GM06990 (cell line): ENCODE data around the gene ZCCHC4.
A peak's percentile ranks its signal among the peaks of the same experiment; 100 is the strongest.
"Not testable (repeated sequence)": the region's sequence is repeated elsewhere in the genome, so short reads cannot be mapped to it uniquely, and the experiment has no call there.

Source experiments
- DNase-seq: peaks from one replicate; pipeline ENCODE4 v3.0.0-alpha.2; 2011; ENCODE audit not compliant: insufficient read length; ENCODE audit errors: extremely low read depth
- H3K27me3 ChIP-seq: replicated peaks from 2 replicates; pipeline ENCODE4 v1.6.0; 2011; ENCODE audit warnings: low read length; ENCODE audit not compliant: control insufficient read depth, insufficient read depth
- H3K36me3 ChIP-seq: 2 replicates; pipeline ENCODE4 v1.5.1; 2011; ENCODE audit warnings: low read length; ENCODE audit not compliant: control insufficient read depth, insufficient read depth
- H3K4me3 ChIP-seq: replicated peaks from 2 replicates; pipeline ENCODE4 v1.5.1; 2011; ENCODE audit warnings: low read depth, mild to moderate bottlenecking, control low read depth, low read length
- TF ChIP-seq, protein P1 (sequence below): IDR thresholded peaks from 2 replicates; pipeline ENCODE4 v1.5.1; 2011; ENCODE audit warnings: low read length, control low read depth, mild to moderate bottlenecking, inconsistent platforms; ENCODE audit not compliant: insufficient read depth, poor library complexity, severe bottlenecking

Gene ZCCHC4

DNA sequence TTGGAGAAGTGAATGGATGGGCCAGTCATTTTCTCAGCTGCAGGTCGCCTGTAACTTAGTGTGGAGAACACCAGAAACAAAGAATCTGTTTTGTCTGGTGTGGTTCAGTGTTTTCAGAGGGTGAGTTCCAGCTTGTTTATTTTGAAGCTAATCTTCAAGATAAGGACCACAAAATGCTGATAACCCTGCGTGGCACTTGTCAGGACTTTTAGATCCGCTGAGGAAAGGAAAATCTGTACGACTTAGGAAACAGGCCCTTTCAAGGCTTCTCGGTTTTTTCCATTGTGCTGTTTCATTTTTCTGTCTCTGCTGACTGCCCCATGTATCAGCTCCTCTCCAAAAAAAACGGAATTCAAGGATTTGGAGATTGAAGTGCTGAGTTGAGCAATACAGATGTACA lies 55.7 kb downstream of the ZCCHC4 start:
- TF ChIP-seq, protein P1, sequence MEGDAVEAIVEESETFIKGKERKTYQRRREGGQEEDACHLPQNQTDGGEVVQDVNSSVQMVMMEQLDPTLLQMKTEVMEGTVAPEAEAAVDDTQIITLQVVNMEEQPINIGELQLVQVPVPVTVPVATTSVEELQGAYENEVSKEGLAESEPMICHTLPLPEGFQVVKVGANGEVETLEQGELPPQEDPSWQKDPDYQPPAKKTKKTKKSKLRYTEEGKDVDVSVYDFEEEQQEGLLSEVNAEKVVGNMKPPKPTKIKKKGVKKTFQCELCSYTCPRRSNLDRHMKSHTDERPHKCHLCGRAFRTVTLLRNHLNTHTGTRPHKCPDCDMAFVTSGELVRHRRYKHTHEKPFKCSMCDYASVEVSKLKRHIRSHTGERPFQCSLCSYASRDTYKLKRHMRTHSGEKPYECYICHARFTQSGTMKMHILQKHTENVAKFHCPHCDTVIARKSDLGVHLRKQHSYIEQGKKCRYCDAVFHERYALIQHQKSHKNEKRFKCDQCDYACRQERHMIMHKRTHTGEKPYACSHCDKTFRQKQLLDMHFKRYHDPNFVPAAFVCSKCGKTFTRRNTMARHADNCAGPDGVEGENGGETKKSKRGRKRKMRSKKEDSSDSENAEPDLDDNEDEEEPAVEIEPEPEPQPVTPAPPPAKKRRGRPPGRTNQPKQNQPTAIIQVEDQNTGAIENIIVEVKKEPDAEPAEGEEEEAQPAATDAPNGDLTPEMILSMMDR: no peak
- no peak for DNase-seq
- Histone ChIP-seq H3K36me3 (peaks cover 2% of the 10 kb centered on the region), H3K27me3 (no peaks in the 10 kb centered on the region), H3K4me3 (no peak overlapping the region)

DNA sequence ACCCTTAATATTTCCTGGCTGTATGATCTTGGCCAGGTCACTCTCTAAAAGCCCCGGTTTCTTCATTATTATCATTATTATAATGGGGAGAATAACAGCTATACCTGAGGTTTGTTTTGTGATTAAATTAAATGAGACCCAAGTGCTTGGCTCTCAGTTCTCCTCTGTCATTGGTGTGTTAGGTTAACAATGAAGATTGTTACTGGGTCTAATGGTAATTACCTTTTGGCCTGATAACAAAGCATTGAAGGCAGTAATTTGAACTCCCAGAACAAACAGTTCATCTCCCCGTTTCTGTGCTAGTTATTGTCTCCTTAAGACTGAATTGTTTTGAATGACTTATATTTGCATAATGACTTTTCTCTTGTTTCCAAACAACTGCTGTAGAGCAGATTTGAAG lies 57.7 kb downstream of the ZCCHC4 start:
- H3K36me3 ChIP-seq: peaks cover 1% of the 10 kb centered on the region
- TF ChIP-seq, protein P1: no peak
- DNase-seq: no peak
- no peaks in the 10 kb centered on the region for H3K27me3 ChIP-seq
- H3K4me3 ChIP-seq: no peak overlapping the region

DNA sequence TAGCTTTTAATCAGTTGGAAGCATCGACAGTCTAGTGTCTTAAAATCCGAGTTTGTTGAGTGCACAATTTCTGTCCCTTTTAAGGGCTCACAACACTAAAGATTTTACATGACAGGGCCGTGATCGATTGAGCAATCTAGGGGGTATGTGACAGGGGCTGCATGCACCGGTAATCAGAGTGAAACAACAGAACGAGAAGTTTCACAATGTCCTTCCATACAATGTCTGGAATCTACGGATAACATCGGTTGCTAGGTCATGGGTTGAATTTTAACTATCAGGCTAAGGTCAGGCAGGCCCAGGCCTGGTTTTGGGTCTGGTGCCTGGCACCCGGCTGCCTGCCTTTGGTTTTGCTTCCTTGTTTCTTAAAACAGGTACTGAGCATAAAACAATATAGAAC lies 60.0 kb downstream of the ZCCHC4 start:
- not testable (repeated sequence) for H3K36me3 ChIP-seq, H3K4me3 ChIP-seq, H3K27me3 ChIP-seq, DNase-seq

DNA sequence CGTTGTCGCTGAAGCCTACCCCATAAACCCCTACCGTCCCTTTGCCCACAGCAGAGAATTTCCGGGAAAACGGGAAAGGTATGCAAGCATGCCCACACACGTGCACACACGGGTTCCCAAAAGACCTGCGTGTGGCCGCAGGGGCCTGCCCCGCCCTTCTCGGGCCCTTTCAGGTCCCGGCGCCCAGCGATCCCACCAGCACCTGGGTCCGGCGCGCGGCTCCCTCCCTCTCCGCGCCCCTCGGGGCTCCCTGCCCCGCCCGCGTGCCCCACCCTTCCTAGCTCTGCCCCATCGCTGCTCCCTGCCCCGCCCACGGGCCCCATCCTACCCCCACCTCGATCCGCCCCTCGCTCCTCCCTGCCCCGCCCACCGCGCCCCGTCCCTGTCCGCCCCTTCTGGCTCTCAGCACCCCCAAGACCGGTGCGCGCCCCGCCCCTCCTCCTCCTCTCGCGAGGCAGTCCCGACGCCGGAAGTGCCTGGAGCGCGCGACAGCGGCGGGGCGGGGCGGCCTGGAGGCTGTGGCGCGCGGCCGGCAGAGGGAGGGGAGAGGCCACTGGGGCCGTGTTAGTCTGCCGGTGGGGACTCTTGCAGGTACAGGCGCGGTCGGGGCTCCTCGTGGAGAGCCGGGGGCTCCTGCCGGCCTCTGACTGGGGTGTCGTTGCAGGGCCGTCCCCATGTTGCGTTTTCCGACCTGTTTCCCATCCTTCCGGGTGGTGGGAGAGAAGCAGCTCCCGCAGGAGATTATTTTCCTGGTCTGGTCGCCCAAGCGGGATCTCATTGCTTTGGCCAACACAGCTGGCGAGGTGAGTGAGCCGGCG lies 64.4 kb downstream of the ZCCHC4 start, which contains the start of gene ANAPC4:
TSS of gene ANAPC4 (plus strand) at position 510 of the 818 bp plus-strand sequence. CDS start at position 675, 165 bp downstream.
- Histone ChIP-seq H3K36me3 (no peaks in the 10 kb centered on the region; the same call in 1 of the 2 replicates), H3K4me3 (peak within 1 kb of the TSS; percentile 89), H3K27me3 (no peaks in the 10 kb centered on the region)
- DNase-seq: peak; percentile 96
- TF ChIP-seq, protein P1: no peak

DNA sequence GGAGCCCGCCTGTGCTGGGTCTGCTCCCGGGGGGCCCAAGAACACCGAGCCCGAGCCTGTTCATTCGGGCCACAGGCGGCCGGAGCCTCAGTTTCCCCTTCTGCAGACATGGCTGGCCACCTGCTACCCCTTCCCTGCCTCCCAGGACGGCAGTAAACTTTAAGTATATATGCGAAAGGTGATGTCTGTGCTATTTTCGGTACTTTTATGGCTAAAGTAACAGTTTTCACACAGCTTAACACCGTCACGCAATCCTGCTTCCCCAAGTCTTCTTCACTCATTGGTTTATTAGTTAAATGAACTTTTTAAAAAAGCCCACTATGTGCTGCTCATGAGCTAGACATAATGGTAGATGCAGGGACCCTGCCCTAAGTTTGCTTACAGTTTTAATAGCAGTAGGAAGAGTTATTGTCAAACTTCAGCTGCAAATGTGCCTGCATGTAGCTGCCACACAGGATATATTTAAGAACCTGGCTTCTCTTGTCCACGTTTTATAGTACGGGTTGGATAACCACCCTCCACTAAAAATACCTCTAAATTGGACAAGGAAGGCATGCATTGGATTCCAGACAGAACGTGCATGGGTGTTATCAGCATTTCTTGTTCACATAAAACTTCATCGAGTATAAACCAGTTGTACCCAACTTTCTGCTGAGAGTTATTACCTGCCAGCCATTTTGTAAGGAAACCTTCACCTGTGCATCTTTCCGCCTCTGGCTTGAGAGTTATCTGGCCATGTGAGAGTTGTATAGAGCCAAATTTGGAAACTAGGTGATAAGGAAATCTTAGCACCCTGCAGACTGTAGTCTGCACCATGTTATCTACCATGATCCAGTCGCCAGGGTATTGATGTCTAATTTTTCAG lies 65.2 kb downstream of the ZCCHC4 start:
- Histone ChIP-seq H3K27me3 (no peaks in the 10 kb centered on the region), H3K36me3 (no peaks in the 10 kb centered on the region; the same call in 1 of the 2 replicates), H3K4me3 (peak overlapping the region; percentile 89)
- DNase-seq: no peak
- TF ChIP-seq, protein P1: no peak

DNA sequence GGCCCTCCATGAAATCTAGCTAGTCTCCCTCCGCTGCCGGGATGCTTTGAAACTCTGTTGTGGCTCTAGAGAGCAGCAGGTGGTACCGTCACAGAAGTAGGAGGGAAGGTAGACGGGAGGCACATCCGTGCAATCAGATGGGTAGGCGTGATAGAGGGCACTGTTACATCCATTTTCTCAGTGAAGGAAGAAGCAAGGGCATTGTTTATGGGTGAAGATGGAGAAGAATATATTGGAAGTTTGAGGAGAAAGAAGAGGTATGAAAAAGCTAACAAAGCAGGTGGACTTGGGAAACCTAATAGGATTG lies 65.8 kb downstream of the ZCCHC4 start:
- H3K4me3 ChIP-seq: peak overlapping the region; percentile 89
- H3K27me3 ChIP-seq: no peaks in the 10 kb centered on the region
- no peaks in the 10 kb centered on the region; the same call in 1 of the 2 replicates for H3K36me3 ChIP-seq
- TF ChIP-seq, protein P1: no peak
- DNase-seq: no peak
